IMR-90 (cell line): ENCODE measurements around the gene RBM39. TPM values are rescaled to one million over a fixed set of nuclear protein-coding genes. Genes with fewer than 3 reads are reported as not detected.

ENCODE experiments used
- ATAC-seq: fragments of 200-7000 bp; cut with Tn5 transposase; 2 replicates; pipeline ENCODE4 v1.9.1; 2020; ENCODE audit warnings: low read depth, mild to moderate bottlenecking, moderate library complexity
- BruUV-seq: library from RNA; stranded (reverse); fragments of 400-500 nt; replicated peaks from 2 replicates; lab custom pipeline; 2021; lab: Mats Ljungman, UMichigan
- CTCF ChIA-PET: fragments of 300-600 bp; formaldehyde crosslinking; extraction: SDS; loops from one replicate; lab custom pipeline; 2021; ENCODE audit warnings: antibody characterized with exemption; lab: Yijun Ruan, JAX
- POLR2A ChIA-PET: fragments of 300-600 bp; sonication (Branson Sonifier 250); formaldehyde crosslinking; loops from one replicate; lab custom pipeline; 2022; ENCODE audit warnings: antibody characterized with exemption; ENCODE audit not compliant: unreplicated experiment; lab: Charles Lee
- DNase-seq: peaks from one replicate; pipeline ENCODE4 v3.0.0; 2013
- H2AFZ ChIP-seq: replicated peaks from 2 replicates; pipeline ENCODE3; 2013; ENCODE audit warnings: low read length, mild to moderate bottlenecking; ENCODE audit not compliant: poor library complexity
- H2AK5ac ChIP-seq: 2 replicates; pipeline ENCODE4 v1.6.1; 2013; ENCODE audit warnings: low read depth, low read length, inconsistent platforms
- H2AK9ac ChIP-seq: replicated peaks from 2 replicates; pipeline ENCODE3; 2013; ENCODE audit warnings: mild to moderate bottlenecking, low read depth, low read length, moderate library complexity; ENCODE audit not compliant: poor library complexity
- H2BK120ac ChIP-seq: 2 replicates; pipeline ENCODE4 v1.6.1; 2013; ENCODE audit warnings: low read depth, low read length, inconsistent platforms
- H2BK15ac ChIP-seq: 3 replicates; pipeline ENCODE4 v1.6.1; 2013; ENCODE audit warnings: low read depth, low read length, inconsistent platforms
- H2BK20ac ChIP-seq: 2 replicates; pipeline ENCODE4 v1.6.1; 2013; ENCODE audit warnings: low read depth, mild to moderate bottlenecking, inconsistent platforms, low read length, moderate library complexity
- H2BK5ac ChIP-seq: 2 replicates; pipeline ENCODE4 v1.6.1; 2013; ENCODE audit warnings: mild to moderate bottlenecking, low read depth, low read length, inconsistent platforms; ENCODE audit not compliant: poor library complexity, severe bottlenecking
- H3K14ac ChIP-seq: replicated peaks from 2 replicates; pipeline ENCODE4 v1.6.1; 2013; ENCODE audit warnings: low read depth, low read length, inconsistent platforms
- H3K18ac ChIP-seq: 2 replicates; pipeline ENCODE4 v1.6.1; 2013; ENCODE audit warnings: low read depth, low read length, control low read depth
- H3K23ac ChIP-seq: 2 replicates; pipeline ENCODE4 v1.6.1; 2013; ENCODE audit warnings: low read depth, low read length, inconsistent platforms
- H3K27ac ChIP-seq: 2 replicates; pipeline ENCODE4 v1.5.1; 2013; ENCODE audit warnings: mild to moderate bottlenecking, control low read depth, low read length; ENCODE audit not compliant: insufficient read depth
- H3K27me3 ChIP-seq: 2 replicates; pipeline ENCODE4 v1.6.1; 2013; ENCODE audit warnings: low read length; ENCODE audit not compliant: control insufficient read depth, insufficient read depth
- H3K36me3 ChIP-seq: 2 replicates; pipeline ENCODE4 v1.6.1; 2013; ENCODE audit warnings: low read length, mixed read lengths; ENCODE audit not compliant: control insufficient read depth, insufficient read depth
- H3K4ac ChIP-seq: 2 replicates; pipeline ENCODE4 v1.6.1; 2013; ENCODE audit warnings: low read depth, low read length, inconsistent platforms
- H3K4me1 ChIP-seq: 2 replicates; pipeline ENCODE4 v1.6.1; 2013; ENCODE audit warnings: low read length, mixed read lengths; ENCODE audit not compliant: control insufficient read depth, insufficient read depth
- H3K4me2 ChIP-seq: 2 replicates; pipeline ENCODE4 v1.6.1; 2013; ENCODE audit warnings: low read depth, mild to moderate bottlenecking, control low read depth, low read length, moderate library complexity
- H3K4me3 ChIP-seq: 2 replicates; pipeline ENCODE4 v1.5.1; 2013; ENCODE audit warnings: low read depth, mild to moderate bottlenecking, control low read depth, low read length, moderate library complexity; ENCODE audit not compliant: insufficient read depth
- H3K56ac ChIP-seq: 2 replicates; pipeline ENCODE4 v1.6.1; 2013; ENCODE audit warnings: low read length, inconsistent platforms; ENCODE audit not compliant: insufficient read depth; ENCODE audit errors: extremely low read depth
- H3K79me1 ChIP-seq, 2 experiments: 2 replicates each; pipeline ENCODE4 v1.6.1; 2013; ENCODE audit warnings: low read length in 2 of 2, inconsistent platforms in 1 of 2, low read depth in 1 of 2
- H3K9ac ChIP-seq: 2 replicates; pipeline ENCODE4 v1.6.1; 2013; ENCODE audit warnings: low read depth, low read length, control low read depth
- H3K9me1 ChIP-seq: 2 replicates; pipeline ENCODE4 v1.6.1; 2013; ENCODE audit warnings: low read length, inconsistent platforms; ENCODE audit not compliant: insufficient read depth
- H3K9me3 ChIP-seq: 2 replicates; pipeline ENCODE4 v1.6.1; 2013; ENCODE audit warnings: low read length; ENCODE audit not compliant: control insufficient read depth, insufficient read depth
- H4K20me1 ChIP-seq: 2 replicates; pipeline ENCODE4 v1.6.1; 2013; ENCODE audit warnings: low read length, inconsistent platforms; ENCODE audit not compliant: insufficient read depth
- H4K5ac ChIP-seq: 2 replicates; pipeline ENCODE4 v1.6.1; 2013; ENCODE audit warnings: mild to moderate bottlenecking, low read depth, low read length, control low read depth
- H4K8ac ChIP-seq, 2 experiments: 2 replicates each; pipeline ENCODE4 v1.6.1; 2013; ENCODE audit warnings: low read depth in 2 of 2, low read length in 2 of 2, control low read depth in 1 of 2, inconsistent platforms in 1 of 2
- H4K91ac ChIP-seq: 2 replicates; pipeline ENCODE4 v1.6.1; 2013; ENCODE audit warnings: low read depth, low read length, inconsistent platforms; ENCODE audit not compliant: insufficient read depth
- CEBPB ChIP-seq: IDR thresholded peaks from 2 replicates; pipeline ENCODE4 v1.6.1; 2012; ENCODE audit warnings: low read depth, low read length, improper control_type of control experiment
- CTCF ChIP-seq: conservative IDR thresholded peaks from 2 replicates; pipeline ENCODE4 v1.5.1; 2012; ENCODE audit warnings: mild to moderate bottlenecking, low read depth, low read length, improper control_type of control experiment
- MAFK ChIP-seq: IDR thresholded peaks from 2 replicates; pipeline ENCODE4 v1.6.1; 2012; ENCODE audit warnings: low read depth, low read length, improper control_type of control experiment
- RCOR1 ChIP-seq: IDR thresholded peaks from 2 replicates; pipeline ENCODE4 v1.6.1; 2012; ENCODE audit warnings: mild to moderate bottlenecking, low read length, improper control_type of control experiment; ENCODE audit not compliant: insufficient replicate concordance
- USF2 ChIP-seq: fragments of 150-350 bp; IDR thresholded peaks from 2 replicates; pipeline ENCODE4 v1.6.1; 2017; ENCODE audit warnings: mild to moderate bottlenecking, antibody characterized with exemption, low read length, low read depth
- WGBS, 2 experiments: methylation state at CpG; one replicate each; pipeline versions ENCODE4 v1.1.5 to v1.1.7; 2013; ENCODE audit warnings: missing lambda C conversion rate in 2 of 2; ENCODE audit not compliant: insufficient read length in 1 of 2; ENCODE audit errors: extremely low coverage in 2 of 2; 5-methylcytosine and 5-hydroxymethylcytosine counted together
- dilution Hi-C: fragments of 300-500 bp; cut with HindIII; formaldehyde crosslinking; loops from one replicate; pipeline ENCODE4 v1.14.3; 2018; ENCODE audit warnings: low sequenced_read_pairs; ENCODE audit not compliant: unreplicated experiment
- in situ Hi-C: fragments of 300-500 bp; cut with MboI; formaldehyde crosslinking; loops from 3 replicates; pipeline ENCODE4 v1.14.3; 2019; ENCODE audit warnings: low sequenced_read_pairs, inconsistent platforms, mixed read lengths
- intact Hi-C: fragments of 100-400 bp; cut with micrococcal nuclease; formaldehyde crosslinking; loops from 2 replicates; pipeline ENCODE4 v1.10.0; 2022
- polyA plus RNA-seq, 3 experiments: library from polyadenylated mRNA; depleted of rRNA; stranded (reverse); fragments of >200 nt; gene quantifications; 2 replicates each; pipeline ENCODE4 v1.2.3, GENCODE V29; 2012; ENCODE audit warnings: low replicate concordance in 1 of 3
- total RNA-seq: library from RNA; depleted of rRNA; stranded (reverse); fragments of >200 nt; gene quantifications from 2 replicates; pipeline ENCODE4 v1.2.3, GENCODE V29; 2012

The RBM39 gene
- total and polyA plus RNA-seq, 2 of the 4 experiments (the other 2 are of a cell fraction) = 106 to 166 TPM

GRCh38 chr20:35739294-35740163 lies 2.5 kb downstream of the RBM39 start:
- no peak overlapping the region for H4K8ac ChIP-seq
- no peak overlapping the region; the same call in 1 of the 2 replicates for H3K4me3 ChIP-seq
- H3K4me1 ChIP-seq = peaks cover 6% of the 10 kb centered on the region
- ChIA-PET CTCF (interaction anchor here (0.6 to 0.8 kb wide), 2 partner anchors 136 to 770 kb away, joined by 3 to 4 read pairs; no protein-coding TSS in a partner anchor), POLR2A (interaction anchor here (1.0 kb wide), 1 partner anchor 9 kb away, joined by 3 read pairs; no protein-coding TSS in a partner anchor)
- H3K9ac ChIP-seq = no peak overlapping the region
- no peak overlapping the region for H4K5ac ChIP-seq
- no peaks in the 10 kb centered on the region for H3K27me3 ChIP-seq
- no peak overlapping the region for H2AK9ac ChIP-seq
- TF ChIP-seq USF2 (no peak), CTCF (peak; percentile 31; the same call in 1 of the 2 replicates), CEBPB (peak; percentile 12; the same call in 1 of the 2 replicates), RCOR1 (no peak), MAFK (no peak)
- H3K23ac ChIP-seq = peak overlapping the region; percentile 85
- H3K9me3 ChIP-seq = no peaks in the 10 kb centered on the region
- BruUV-seq = no TSS peak
- H2AFZ ChIP-seq = peak overlapping the region; percentile 43
- peaks cover 4% of the 10 kb centered on the region for H3K9me1 ChIP-seq
- 100% methylated on average over 4 of the region's 7 CpGs; no CpG with 5 or more reads in 1 of the 2 experiments for WGBS, 2 experiments
- H3K56ac ChIP-seq = no peak overlapping the region
- peaks cover 0 to 24% of the 10 kb centered on the region in 2 experiments; a peak in 2 of 4 replicates for H3K79me1 ChIP-seq
- no peak overlapping the region for H2BK15ac ChIP-seq
- no peak overlapping the region for H2BK5ac ChIP-seq
- H3K4ac ChIP-seq = no peak overlapping the region
- ATAC-seq (no peak), DNase-seq (peak; percentile 50)
- intact Hi-C loops (loop anchor here (5.0 kb wide), 1 partner anchor 213 kb away; the partner anchor contains the start of gene SCAND1), in situ Hi-C loops (loop anchor here (10.0 kb wide), 1 partner anchor 145 kb away; no protein-coding TSS in a partner anchor), dilution Hi-C loops (no loop called here)
- H3K18ac ChIP-seq = no peak overlapping the region
- peaks cover 41% of the 10 kb centered on the region for H3K36me3 ChIP-seq
- H3K14ac ChIP-seq = peak overlapping the region; percentile 38
- no peak overlapping the region for H2BK20ac ChIP-seq
- peak overlapping the region; percentile 24; the same call in 1 of the 2 replicates for H3K27ac ChIP-seq
- H2BK120ac ChIP-seq = no peak overlapping the region
- peak overlapping the region; percentile 44; the same call in 1 of the 2 replicates for H2AK5ac ChIP-seq
- no peak overlapping the region for H4K91ac ChIP-seq
- peak overlapping the region; percentile 46 for H3K4me2 ChIP-seq
- H4K20me1 ChIP-seq = peaks cover 69% of the 10 kb centered on the region
